ENCODE results near the gene MRPL46.
A peak's percentile ranks its signal among the peaks of the same experiment; 100 is the strongest.

The MRPL46 gene

GRCh38 chr15:88467073-88467934, at the start of gene MRPL46, which contains the start of gene MRPS11:
Gene MRPL46 (minus strand): TSS chr15:88467388. CDS start chr15:88467377, 11 bp downstream.
Gene MRPS11 (plus strand): TSS chr15:88467708. CDS start chr15:88467718, 10 bp downstream.
- Mint-ChIP-seq H3K4me3 (peak within 1 kb of the TSS; percentile 85 to 88), H3K9me3 (no peaks in the 10 kb centered on the region), H3K27me3 (no peaks in the 10 kb centered on the region), H3K27ac (peak within 1 kb of the TSS; percentile 100), H3K4me1 (peaks cover 25% of the 10 kb centered on the region)
- peak; percentile 88 to 91 for DNase-seq
- ATAC-seq = peak; percentile 89

GRCh38 chr15:88513195-88513594, 46.0 kb upstream of the MRPL46 start:
- no peaks in the 10 kb centered on the region for H3K27me3 Mint-ChIP-seq
- no peaks in the 10 kb centered on the region for H3K9me3 Mint-ChIP-seq
- ATAC-seq (no peak), DNase-seq (no peak)
- no peak overlapping the region for H3K4me3 Mint-ChIP-seq
- H3K27ac Mint-ChIP-seq = no peak overlapping the region
- peaks cover 7% of the 10 kb centered on the region for H3K4me1 Mint-ChIP-seq

- Mint-ChIP-seq H3K4me1 (peaks cover 7% of the 10 kb centered on the region), H3K9me3 (no peaks in the 10 kb centered on the region), H3K4me3 (no peak overlapping the region), H3K27me3 (no peaks in the 10 kb centered on the region), H3K27ac (no peak overlapping the region)
- no peak for DNase-seq
- ATAC-seq = no peak
Measured at GRCh38 chr15:88512601-88513000, 45.4 kb upstream of the MRPL46 start.

- H3K4me1 Mint-ChIP-seq = peaks cover 7% of the 10 kb centered on the region
- no peaks in the 10 kb centered on the region for H3K27me3 Mint-ChIP-seq
- H3K4me3 Mint-ChIP-seq = no peak overlapping the region
- no peak for DNase-seq
- no peaks in the 10 kb centered on the region for H3K9me3 Mint-ChIP-seq
- ATAC-seq = no peak
- peak overlapping the region in 1 of 2 donors; percentile 35 for H3K27ac Mint-ChIP-seq
Measured at GRCh38 chr15:88512078-88512477, 44.9 kb upstream of the MRPL46 start.

GRCh38 chr15:88511161-88511560, 44.0 kb upstream of the MRPL46 start:
- Mint-ChIP-seq H3K27me3 (no peaks in the 10 kb centered on the region), H3K4me3 (no peak overlapping the region), H3K9me3 (no peaks in the 10 kb centered on the region), H3K4me1 (peaks cover 7% of the 10 kb centered on the region), H3K27ac (no peak overlapping the region)
- ATAC-seq = no peak
- no peak for DNase-seq

- ATAC-seq = peak; percentile 57
- H3K4me3 Mint-ChIP-seq = no peak overlapping the region
- peak overlapping the region; percentile 30 to 69 for H3K27ac Mint-ChIP-seq
- H3K27me3 Mint-ChIP-seq = no peaks in the 10 kb centered on the region
- DNase-seq = no peak
- no peaks in the 10 kb centered on the region for H3K9me3 Mint-ChIP-seq
- H3K4me1 Mint-ChIP-seq = peaks cover 7% of the 10 kb centered on the region
Measured at GRCh38 chr15:88509964-88510363, 42.8 kb upstream of the MRPL46 start.

GRCh38 chr15:88509321-88509720, 42.1 kb upstream of the MRPL46 start:
- Mint-ChIP-seq H3K9me3 (no peaks in the 10 kb centered on the region), H3K27me3 (no peaks in the 10 kb centered on the region), H3K4me1 (peaks cover 7% of the 10 kb centered on the region), H3K4me3 (no peak overlapping the region), H3K27ac (no peak overlapping the region)
- DNase-seq (no peak), ATAC-seq (no peak)

- peaks cover 7% of the 10 kb centered on the region for H3K4me1 Mint-ChIP-seq
- ATAC-seq (no peak), DNase-seq (no peak)
- no peak overlapping the region for H3K27ac Mint-ChIP-seq
- H3K4me3 Mint-ChIP-seq = no peak overlapping the region
- no peaks in the 10 kb centered on the region for H3K9me3 Mint-ChIP-seq
- no peaks in the 10 kb centered on the region for H3K27me3 Mint-ChIP-seq
Measured at GRCh38 chr15:88506628-88507027, 39.4 kb upstream of the MRPL46 start.

GRCh38 chr15:88505721-88506120, 38.5 kb upstream of the MRPL46 start:
- H3K4me1 Mint-ChIP-seq = peaks cover 7% of the 10 kb centered on the region
- DNase-seq = no peak
- no peak for ATAC-seq
- no peaks in the 10 kb centered on the region for H3K9me3 Mint-ChIP-seq
- H3K27me3 Mint-ChIP-seq = no peaks in the 10 kb centered on the region
- H3K4me3 Mint-ChIP-seq = no peak overlapping the region
- H3K27ac Mint-ChIP-seq = no peak overlapping the region

GRCh38 chr15:88504445-88504844, 37.3 kb upstream of the MRPL46 start:
- no peaks in the 10 kb centered on the region for H3K4me1 Mint-ChIP-seq
- ATAC-seq = no peak
- H3K9me3 Mint-ChIP-seq = no peaks in the 10 kb centered on the region
- no peak for DNase-seq
- H3K27me3 Mint-ChIP-seq = no peaks in the 10 kb centered on the region
- H3K4me3 Mint-ChIP-seq = no peak overlapping the region
- H3K27ac Mint-ChIP-seq = no peak overlapping the region

- no peak for ATAC-seq
- Mint-ChIP-seq H3K4me3 (no peak overlapping the region), H3K27ac (peak overlapping the region; percentile 20 to 24), H3K27me3 (no peaks in the 10 kb centered on the region), H3K9me3 (no peaks in the 10 kb centered on the region), H3K4me1 (no peaks in the 10 kb centered on the region)
- no peak for DNase-seq
Measured at GRCh38 chr15:88498996-88499395, 31.8 kb upstream of the MRPL46 start.

GRCh38 chr15:88497109-88497765, 30.0 kb upstream of the MRPL46 start:
- Mint-ChIP-seq H3K4me1 (no peaks in the 10 kb centered on the region), H3K27me3 (no peaks in the 10 kb centered on the region), H3K4me3 (no peak overlapping the region), H3K9me3 (no peaks in the 10 kb centered on the region), H3K27ac (no peak overlapping the region)
- ATAC-seq (no peak), DNase-seq (no peak)

- no peak for DNase-seq
- no peaks in the 10 kb centered on the region for H3K9me3 Mint-ChIP-seq
- H3K27ac Mint-ChIP-seq = no peak overlapping the region
- H3K27me3 Mint-ChIP-seq = no peaks in the 10 kb centered on the region
- no peaks in the 10 kb centered on the region for H3K4me1 Mint-ChIP-seq
- no peak for ATAC-seq
- H3K4me3 Mint-ChIP-seq = no peak overlapping the region
Measured at GRCh38 chr15:88493844-88494243, 26.7 kb upstream of the MRPL46 start.

GRCh38 chr15:88491158-88491557, 24.0 kb upstream of the MRPL46 start:
- Mint-ChIP-seq H3K4me3 (no peak overlapping the region), H3K27ac (no peak overlapping the region), H3K4me1 (no peaks in the 10 kb centered on the region), H3K27me3 (no peaks in the 10 kb centered on the region), H3K9me3 (no peaks in the 10 kb centered on the region)
- ATAC-seq (no peak), DNase-seq (no peak)

GRCh38 chr15:88490036-88490435, 22.8 kb upstream of the MRPL46 start:
- no peaks in the 10 kb centered on the region for H3K9me3 Mint-ChIP-seq
- H3K27ac Mint-ChIP-seq = no peak overlapping the region
- ATAC-seq (no peak), DNase-seq (no peak)
- no peaks in the 10 kb centered on the region for H3K27me3 Mint-ChIP-seq
- no peak overlapping the region for H3K4me3 Mint-ChIP-seq
- H3K4me1 Mint-ChIP-seq = no peaks in the 10 kb centered on the region

- Mint-ChIP-seq H3K27me3 (no peaks in the 10 kb centered on the region), H3K9me3 (no peaks in the 10 kb centered on the region), H3K27ac (peak overlapping the region in 1 of 2 donors; percentile 29), H3K4me3 (no peak overlapping the region), H3K4me1 (no peaks in the 10 kb centered on the region)
- no peak for DNase-seq
- no peak for ATAC-seq
Measured at GRCh38 chr15:88489321-88489720, 22.1 kb upstream of the MRPL46 start.
